Umbilical cord (tissue), 2 donors: ENCODE results near the gene GRN. TPM values are rescaled to one million over a fixed set of nuclear protein-coding genes. Genes with fewer than 3 reads are reported as not detected.

Experiments used
- DNase-seq: peaks from one replicate; pipeline ENCODE4 v3.0.0-alpha.2; 2015; ENCODE audit warnings: low spot score
- total RNA-seq: library from RNA; depleted of rRNA; stranded (reverse); fragments of >200 nt; gene quantifications from one replicate; pipeline ENCODE4 v1.2.3, GENCODE V29; 2014; ENCODE audit warnings: low replicate concordance; ENCODE audit not compliant: insufficient read depth

GRN gene
- 208 TPM for total RNA-seq

DNA sequence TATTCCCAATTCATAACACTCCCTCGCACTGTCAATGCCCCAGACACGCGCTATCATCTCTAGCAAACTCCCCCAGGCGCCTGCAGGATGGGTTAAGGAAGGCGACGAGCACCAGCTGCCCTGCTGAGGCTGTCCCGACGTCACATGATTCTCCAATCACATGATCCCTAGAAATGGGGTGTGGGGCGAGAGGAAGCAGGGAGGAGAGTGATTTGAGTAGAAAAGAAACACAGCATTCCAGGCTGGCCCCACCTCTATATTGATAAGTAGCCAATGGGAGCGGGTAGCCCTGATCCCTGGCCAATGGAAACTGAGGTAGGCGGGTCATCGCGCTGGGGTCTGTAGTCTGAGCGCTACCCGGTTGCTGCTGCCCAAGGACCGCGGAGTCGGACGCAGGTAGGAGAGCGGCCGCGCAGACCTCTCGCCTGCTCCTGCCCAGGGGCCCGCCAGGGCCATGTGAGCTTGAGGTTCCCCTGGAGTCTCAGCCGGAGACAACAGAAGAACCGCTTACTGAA is at the start of gene GRN:
TSS of gene GRN (plus strand) at position 364 of the 515 bp plus-strand sequence. CDS start 3,863 bp downstream, outside the sequence.
- peak; percentile 100 for DNase-seq

DNA sequence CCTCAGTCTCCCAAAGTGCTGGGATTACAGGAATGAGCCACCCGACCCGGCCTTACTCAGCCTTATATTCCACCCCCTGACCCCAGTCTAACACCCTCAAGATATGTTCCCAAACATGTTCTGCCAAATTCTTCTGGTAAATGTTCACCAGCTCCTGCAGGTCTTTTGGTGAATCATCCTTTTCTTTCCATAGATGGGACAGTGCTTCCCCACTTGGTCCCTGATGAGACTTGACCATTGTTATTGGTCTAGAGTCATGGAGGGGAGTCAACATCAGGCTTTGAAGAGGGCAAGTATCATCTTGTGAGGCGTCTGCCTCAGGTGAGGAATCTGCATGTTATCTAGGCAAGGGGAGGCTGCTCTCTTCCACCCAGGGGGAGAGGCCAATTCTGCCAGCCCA is 47.1 kb upstream of the GRN start:
- no peak for DNase-seq

DNA sequence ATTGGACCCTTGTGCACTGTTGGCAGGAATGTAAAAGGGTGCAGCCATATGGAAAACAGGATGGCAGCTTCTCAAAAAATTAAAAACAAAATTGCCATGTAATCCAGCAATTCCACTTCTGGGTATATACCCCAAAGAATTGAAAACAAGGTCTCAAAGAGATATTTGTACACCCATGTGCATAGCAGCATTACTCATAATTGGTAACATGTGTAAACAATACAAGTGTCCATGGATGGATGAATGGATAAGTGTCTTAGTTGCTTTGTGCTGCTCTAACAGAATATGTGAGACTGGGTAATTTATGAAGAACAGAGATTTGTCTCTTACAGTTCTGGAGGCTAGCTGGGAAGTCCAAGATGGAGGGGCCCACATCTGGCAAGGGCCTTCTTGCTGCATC is 40.5 kb upstream of the GRN start:
- DNase-seq = no peak

DNA sequence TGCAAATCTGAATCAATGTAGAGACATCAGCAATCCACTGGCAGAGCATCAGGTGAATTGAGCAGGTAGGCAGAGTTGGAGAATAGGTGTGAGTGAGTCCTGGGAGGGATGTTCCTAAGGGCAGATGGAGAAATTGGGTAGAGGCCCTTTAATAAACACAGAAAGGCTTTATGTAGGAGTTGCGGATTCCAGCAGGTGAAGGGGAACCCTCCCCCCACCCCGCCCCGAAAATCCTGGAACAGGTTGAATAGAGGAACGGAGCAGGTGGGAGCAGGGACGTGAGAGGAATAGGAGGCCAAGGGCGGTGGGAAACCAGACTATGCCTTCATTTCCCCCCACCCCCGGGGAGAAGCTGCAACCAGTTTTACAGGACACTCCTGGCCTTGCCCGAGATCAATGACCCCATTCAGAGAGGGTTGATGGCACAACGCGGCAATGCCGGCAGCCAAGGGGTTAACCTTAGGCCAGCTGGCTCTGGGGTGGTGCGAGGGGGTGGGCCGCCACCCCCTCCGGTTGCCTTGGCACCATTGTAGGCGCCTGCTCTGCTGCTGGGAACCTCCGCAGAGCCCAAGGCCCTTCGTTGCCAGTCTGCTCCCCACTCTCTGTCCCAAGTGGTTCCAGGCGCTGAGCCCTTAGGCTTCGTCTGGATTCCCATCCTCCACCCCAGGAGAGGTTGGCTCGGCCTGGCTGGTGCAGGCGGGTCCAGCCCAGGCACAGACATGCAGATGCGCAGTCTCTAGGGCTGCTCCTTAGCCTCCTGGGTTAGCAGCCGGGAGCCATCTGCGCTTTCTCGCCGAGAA is 37.5 kb upstream of the GRN start:
- peak; percentile 83 for DNase-seq

DNA sequence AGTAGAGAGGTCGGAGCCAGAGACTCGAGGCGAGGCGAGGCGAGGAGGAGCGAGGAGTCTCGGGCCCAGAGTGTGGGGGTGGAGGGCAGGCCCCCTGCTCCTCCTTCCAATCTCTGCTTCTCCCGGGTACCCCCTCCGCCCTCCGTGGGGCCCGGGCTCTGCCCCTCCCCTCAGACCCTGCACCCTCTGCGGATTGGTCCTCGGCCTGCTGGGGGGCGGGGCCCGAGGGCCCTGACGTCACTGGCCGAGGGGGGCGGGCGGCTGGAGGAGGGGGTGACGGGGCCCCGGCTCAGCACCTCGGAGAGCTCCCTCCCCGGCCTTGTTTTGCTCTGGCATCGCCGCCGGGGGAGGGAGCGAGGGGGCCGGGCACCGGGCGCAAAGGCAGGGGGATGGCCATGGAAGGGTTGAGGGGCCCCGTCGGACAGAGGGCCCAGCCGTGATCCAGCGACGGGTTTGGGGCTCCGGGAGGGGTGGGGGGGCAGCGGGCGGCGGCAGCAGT is 36.7 kb upstream of the GRN start, which contains the start of gene RUNDC3A:
TSS of gene RUNDC3A (plus strand) at position 282 of the 499 bp plus-strand sequence. CDS start 232 bp downstream, outside the sequence.
- peak; percentile 94 for DNase-seq

DNA sequence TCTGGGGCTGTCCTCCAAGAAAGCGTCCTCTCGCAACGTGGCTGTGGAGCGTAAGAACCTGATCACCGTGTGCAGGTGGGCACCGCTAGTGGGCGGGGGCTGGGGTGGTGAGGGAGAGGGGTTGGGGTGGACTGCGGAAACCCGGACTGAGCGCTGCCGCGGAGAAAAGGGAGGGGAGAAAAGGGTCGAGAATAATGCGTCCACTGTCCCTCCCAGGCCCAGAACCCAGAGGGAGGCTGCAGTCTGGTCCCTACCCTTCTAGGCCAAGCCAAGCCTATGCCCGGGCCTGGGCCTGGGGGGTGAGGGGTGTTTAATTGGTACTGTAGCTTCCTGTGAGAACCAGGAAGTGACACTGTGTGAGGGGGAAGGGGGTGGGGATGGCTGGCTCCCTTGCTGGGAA is 36.2 kb upstream of the GRN start:
- no peak for DNase-seq

DNA sequence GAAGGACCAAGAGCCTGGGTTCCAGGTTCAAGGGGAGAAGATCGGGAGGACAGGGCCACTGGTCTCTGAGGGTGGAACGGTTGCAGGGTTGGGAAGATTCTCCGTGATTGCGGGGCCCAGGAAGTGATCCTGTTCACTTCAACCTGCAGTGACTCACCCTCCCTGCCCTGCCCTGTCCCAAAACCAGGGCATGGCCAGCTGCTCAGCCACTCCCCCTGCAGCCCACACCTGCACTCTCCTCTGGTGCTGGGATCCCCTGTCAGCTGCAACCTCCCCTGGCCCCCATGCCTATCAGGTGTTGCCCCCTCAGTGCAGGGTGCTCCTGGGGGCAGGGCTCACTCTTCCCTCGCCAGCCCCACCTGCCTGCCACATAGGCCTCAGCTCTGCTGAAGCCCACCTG is 35.6 kb upstream of the GRN start:
- no peak for DNase-seq

DNA sequence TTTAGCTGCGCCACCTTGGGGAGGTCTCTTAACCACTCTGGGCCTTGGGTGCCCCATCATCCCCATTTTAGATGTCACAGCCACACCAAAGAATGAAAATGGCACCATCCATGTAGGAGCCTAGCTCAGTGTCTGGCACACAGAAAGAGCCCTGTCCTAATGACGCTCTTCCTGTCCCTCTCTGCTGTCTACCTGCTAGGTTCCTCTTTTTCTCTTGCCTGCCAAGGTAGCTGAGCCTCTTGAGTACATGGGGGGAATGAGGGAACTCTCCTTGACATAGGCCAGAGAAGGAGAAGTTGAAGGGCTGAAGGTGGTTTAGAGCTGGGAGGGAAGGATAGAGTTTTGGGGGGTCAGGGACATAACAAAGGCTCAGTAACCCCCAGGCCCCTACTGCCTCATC is 34.9 kb upstream of the GRN start:
- no peak for DNase-seq

DNA sequence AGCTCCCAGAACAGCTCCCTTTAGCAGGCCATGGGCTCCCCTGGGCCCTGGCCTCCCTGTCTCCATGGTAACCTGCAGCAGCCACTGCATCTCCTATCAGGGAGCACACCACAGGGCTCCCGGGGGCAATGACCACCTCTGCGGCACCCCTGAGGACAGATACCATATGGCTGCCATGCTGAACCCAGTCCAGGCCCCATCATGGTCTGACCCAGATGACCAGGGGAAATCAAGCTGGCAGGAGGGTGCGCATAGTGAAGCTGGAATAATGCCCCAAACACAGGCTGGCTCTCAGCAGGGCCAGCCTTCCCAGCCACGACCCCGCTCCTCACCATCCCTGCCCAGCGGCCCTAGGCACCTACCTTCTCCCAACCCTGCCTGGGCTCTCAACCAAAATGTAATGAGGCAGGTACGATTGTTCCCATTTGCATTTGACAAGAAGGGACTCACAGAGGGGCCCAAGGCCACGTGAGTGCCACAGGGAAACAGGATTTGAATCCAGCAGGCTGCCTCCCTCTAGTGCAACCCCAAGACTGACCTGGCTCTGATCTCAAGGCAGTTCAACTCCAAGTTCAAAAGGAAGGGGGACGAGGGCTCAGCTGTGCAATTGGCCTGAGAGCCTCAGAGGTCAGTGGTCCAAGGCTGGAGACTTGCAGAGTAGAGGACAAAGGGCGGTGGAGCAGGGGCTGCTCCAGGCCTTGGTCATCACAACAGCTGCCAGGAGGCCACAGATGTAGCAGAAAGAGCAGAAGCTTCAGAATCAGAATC is 34.3 kb upstream of the GRN start:
- DNase-seq = no peak

DNA sequence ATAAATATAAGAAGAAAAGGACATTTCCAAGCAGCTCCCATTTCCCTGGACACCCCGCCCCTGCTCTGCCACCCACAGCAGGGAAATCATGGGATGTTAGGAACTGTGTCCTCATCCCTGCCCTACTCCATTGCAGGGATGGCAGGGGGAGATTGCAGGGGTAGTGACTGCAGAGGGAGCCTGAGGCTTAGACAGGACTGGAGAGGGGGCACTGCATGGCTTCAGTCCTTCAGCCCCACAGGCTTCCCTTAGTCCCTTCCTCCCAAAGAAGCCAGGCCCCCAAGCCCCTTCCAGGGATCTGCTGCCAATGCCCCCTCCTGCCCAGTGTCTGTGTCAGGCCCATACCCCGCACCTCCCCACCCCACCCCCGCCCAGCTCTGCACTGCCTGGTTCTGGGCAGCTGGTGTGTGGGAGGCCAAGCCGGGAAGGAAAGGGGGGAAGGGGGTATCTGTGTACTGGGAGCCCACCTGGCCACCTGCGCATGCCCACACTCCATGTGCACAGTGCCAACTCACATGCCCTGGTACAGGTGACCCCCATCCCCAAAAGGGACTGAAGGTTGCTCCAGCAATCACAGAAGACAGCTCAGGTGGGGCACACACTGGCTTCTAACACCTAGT is 33.4 kb upstream of the GRN start:
- DNase-seq = no peak

DNA sequence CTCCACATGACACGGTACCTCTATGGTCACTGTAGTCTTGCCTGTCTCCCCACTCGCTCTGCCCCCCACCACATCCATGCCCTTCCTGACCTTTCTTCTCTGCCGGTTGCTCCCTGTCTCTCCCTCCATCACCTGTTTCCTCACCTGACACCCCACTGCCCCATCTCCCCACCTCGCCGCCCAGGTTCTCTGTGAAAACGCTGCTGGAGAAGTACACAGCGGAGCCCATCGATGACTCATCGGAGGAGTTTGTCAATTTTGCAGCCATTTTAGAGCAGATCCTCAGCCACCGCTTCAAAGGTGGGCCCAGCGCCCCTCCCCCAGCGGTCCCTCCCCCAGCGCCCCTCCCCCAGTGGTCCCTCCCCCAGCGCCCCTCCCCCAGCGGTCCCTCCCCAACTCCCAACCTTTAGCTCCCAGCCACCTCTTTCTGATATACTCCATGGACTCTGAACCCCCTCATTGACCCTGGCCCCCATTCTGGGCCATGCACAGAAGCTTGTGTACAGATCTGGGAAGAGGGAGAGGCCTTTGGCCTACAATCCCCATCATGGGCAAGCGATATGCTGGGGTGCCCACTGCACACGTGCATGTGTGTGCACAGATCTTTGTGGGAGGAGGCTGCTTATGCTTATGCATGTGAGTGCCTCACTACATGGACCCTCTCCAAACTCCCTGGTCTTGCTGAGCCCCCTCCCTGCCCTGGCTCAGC is 32.6 kb upstream of the GRN start:
- no peak for DNase-seq

DNA sequence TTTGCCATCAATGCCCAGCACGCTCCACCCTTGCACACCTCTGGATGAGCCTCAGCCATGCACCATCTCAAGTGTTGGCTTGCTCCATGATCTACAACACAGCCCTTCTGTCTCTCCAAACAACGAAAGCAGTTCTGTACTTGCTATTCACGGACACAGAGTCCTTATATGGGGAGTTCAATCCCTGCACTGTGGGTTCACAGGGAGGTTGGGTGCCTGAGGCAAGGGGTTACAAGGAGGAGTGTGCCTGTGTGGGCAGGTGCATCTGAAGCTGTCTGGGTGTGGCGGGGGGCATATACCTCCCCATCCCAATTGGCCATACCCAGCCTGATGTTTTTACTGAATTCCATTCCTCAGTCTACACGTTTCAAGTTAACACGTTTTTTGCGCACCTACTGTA is 31.1 kb upstream of the GRN start:
- no peak for DNase-seq

DNA sequence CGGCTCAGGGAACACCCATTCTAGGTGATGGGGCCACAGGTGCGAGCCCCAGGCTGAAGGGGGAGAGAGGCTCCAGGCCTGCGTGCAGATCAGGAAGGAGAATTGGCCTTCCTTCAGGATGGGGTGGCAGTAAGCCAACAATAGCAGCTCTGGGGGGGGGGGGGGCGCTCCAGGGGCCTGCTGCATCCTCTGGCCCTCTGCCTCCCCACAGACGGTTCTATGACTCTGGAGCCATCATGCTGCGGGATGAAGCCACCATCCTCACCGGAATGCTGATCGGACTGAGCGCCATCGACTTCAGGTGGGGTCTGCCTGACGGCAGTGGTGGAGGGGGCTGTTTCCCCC is 30.6 kb upstream of the GRN start:
- DNase-seq = no peak

DNA sequence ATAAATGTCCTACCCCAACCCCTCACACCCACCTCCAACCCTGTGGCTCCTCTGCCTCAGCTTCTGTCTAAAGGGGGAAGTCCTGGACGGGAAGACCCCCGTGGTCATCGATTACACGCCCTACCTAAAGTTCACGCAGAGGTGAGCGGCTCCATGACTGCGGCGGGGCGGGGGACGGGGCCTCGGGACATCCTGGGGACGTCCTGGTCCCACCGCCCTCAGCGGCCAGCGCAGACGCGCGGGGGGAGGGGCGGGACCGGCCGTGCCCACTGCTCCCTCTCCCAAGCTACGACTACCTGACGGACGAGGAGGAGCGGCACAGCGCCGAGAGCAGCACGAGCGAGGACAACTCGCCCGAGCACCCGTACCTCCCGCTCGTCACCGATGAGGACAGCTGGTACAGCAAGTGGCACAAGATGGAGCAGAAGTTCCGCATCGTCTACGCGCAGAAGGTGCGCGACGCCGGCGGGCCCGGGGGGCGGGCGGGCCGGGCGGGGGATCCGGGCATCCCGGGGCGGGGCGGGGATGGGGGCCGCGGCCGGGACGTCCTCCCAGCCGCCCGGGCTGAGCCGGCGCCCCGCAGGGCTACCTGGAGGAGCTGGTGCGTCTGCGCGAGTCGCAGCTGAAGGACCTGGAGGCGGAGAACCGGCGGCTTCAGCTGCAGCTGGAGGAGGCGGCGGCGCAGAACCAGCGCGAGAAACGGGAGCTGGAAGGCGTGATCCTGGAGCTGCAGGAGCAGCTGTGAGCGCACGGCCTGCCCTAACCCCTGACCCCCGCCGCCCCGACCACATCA is 30.0 kb upstream of the GRN start:
- DNase-seq = no peak

DNA sequence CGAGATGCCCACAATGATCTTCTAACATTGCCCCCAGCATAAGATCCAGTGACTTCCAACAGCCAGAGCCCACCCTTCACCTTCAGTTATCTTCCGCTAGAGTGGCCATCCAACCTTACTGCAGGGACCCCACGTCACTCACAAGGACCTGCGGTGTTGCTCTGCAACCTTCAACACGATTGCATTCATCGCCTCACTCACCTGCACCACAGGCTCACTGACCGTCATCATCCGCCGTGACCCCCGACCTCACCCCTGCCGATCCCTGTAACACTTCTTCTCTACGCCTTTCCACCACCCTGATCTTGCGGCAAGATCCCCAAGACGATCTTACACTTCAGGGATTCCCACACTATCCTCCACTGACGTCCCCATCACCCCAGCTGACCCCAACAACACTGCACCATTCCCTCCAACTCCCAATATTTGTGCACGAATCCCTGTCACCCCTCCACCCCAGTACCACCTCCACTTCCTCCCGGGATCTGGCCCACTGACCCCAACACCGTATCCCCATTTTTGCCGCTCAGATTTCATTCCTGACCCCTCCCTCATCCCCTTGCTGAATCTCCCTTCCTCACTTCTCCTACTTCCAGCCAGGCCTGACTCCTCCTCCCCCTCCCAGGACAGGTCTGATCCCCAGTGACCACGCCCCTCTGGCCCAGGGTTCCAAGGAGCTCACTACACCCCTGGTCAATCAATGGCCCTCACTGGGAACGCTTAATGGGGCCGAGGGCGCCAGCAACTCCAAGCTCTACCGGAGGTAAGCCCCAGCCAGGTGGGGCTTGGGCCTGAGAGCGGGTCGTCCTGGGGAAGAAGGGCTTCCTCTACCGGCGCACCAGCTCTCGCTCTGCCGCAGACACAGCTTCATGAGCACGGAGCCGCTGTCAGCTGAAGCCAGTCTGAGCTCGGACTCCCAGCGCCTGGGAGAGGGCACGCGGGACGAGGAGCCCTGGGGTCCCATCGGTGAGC is 29.1 kb upstream of the GRN start:
- no peak for DNase-seq

DNA sequence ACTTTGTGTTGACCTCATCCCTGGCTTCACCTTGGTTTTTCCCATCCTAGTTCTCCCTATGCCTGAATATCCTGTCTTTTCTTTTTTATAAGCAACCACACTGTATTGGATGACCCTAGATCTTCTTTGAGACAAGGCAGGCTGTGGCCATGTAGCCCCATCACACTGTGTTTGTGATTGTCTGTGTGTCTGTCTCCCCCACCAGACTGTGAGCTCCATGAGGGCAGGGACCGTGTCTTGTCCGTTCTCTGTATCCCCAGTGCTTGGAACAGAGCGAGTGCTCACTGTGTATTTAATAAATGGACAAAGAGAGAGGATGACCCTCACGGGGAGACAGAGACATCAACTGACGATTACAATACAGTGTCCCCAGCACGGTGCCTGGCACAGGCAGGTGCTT is 27.6 kb upstream of the GRN start:
- DNase-seq = no peak

DNA sequence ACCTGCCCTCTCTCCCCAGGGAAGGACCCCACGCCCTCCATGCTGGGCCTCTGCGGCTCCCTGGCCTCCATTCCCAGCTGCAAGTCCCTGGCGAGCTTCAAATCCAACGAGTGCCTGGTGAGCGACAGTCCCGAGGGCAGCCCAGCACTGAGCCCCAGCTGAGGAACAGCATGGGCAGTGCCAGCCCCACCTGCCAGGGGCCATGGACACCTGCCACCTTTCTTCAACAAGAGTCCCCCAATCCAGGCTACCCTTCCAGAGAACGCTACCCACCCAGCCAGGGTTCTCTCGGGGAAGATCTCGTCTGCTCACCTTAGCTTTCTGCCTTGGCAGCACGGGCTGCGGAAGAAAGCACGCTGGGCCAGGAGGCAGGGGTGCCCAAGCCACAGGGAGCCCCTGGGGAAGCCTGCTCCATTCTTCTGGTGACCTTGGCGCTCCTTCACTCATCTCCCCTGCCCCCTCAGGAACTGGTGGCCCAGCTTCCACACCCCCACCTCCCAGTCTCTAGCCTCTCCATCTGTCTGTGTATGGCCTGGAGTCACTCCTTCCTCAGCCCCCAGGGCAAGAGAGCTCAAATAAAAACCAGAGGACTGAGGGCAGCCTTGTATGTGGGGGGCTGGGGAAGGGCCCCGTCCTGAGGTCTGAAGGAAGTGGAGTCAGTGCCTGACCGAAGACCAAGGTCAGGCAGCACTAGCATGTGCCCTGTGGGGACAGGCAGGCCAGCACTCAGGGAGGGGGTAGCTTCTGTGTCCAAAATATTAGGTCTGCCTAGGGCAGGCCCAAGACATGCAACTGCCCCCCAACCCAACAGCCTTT is 26.8 kb upstream of the GRN start:
- no peak for DNase-seq

DNA sequence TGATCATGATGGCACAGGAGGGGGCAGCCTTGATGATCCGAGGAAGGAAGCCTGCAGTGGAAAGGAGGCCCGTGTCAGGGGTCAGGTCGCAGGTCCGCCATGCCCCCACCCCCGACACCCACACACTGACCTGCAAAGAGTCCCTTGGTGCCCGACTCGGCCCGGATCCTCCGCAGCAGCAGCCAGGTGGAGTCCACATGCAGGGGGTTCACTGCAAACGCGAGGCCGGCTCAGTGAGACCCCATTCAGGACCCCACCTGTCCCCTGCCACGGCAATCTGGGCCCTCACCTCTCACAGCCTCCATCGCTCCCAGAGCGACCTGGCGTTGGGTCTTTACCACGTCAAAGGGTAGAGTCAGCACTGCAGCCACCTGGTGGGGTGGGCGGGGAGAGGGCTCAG is 25.0 kb upstream of the GRN start:
- no peak for DNase-seq
